K562 (cell line): ENCODE results near the gene NUDT5. TPM values are rescaled to one million over a fixed set of nuclear protein-coding genes. Genes with fewer than 3 reads are reported as not detected.
A peak's percentile ranks its signal among the peaks of the same experiment; 100 is the strongest.

Source experiments
- ARNT ChIP-seq, 2 experiments: fragments of 450-650 bp; IDR thresholded peaks; 2 replicates each; pipeline ENCODE4 v1.6.1; 2016; ENCODE audit warnings: mild to moderate bottlenecking in 1 of 2
- CC2D1A ChIP-seq: fragments of 450-650 bp; IDR thresholded peaks from 2 replicates; pipeline ENCODE4 v1.6.1; 2017; ENCODE audit warnings: mild to moderate bottlenecking
- CHAMP1 ChIP-seq: fragments of 450-650 bp; IDR thresholded peaks from 2 replicates; pipeline ENCODE4 v1.6.1; 2016; ENCODE audit warnings: mild to moderate bottlenecking
- FOXJ3 ChIP-seq: sonication (generic); formaldehyde crosslinking; IDR thresholded peaks from 2 replicates; pipeline ENCODE4 v1.4.0; 2020; ENCODE audit warnings: mild to moderate bottlenecking, missing genetic modification reagents
- GABPB1 ChIP-seq: sonication (generic); formaldehyde crosslinking; IDR thresholded peaks from 2 replicates; pipeline ENCODE4 v1.8.0; 2022; ENCODE audit warnings: mild to moderate bottlenecking, missing genetic modification reagents
- HIVEP1 ChIP-seq: fragments of 250-450 bp; sonication (Bioruptor Pico); IDR thresholded peaks from 2 replicates; pipeline ENCODE4 v1.4.0; 2020; ENCODE audit warnings: mild to moderate bottlenecking
- JUND ChIP-seq, 2 experiments: IDR thresholded peaks; 2 replicates in 1 of 2; 3 replicates in 1 of 2; pipeline ENCODE4 v1.6.1; 2011; ENCODE audit warnings: borderline replicate concordance in 2 of 2, low read depth in 2 of 2, low read length in 2 of 2, improper control_type of control experiment in 1 of 2, missing biosample characterization in 1 of 2, missing genetic modification characterization in 1 of 2, missing genetic modification reagents in 1 of 2
- MTF1 ChIP-seq: fragments of 250-450 bp; sonication (Bioruptor Pico); IDR thresholded peaks from 2 replicates; pipeline ENCODE4 v1.9.0; 2021; ENCODE audit warnings: moderate library complexity, mild to moderate bottlenecking, inconsistent platforms, borderline replicate concordance
- NR2F6 ChIP-seq: fragments of 450-650 bp; formaldehyde crosslinking; IDR thresholded peaks from 2 replicates; pipeline ENCODE4 v1.4.0; 2020; ENCODE audit warnings: mild to moderate bottlenecking
- POLR2B ChIP-seq: fragments of 450-650 bp; IDR thresholded peaks from 2 replicates; pipeline ENCODE4 v1.6.1; 2018; ENCODE audit warnings: low read depth; ENCODE audit not compliant: partially characterized antibody
- PTBP1 ChIP-seq: fragments of 200-400 bp; formaldehyde crosslinking; IDR thresholded peaks from 2 replicates; pipeline ENCODE4 v1.6.1; 2017; ENCODE audit warnings: low read depth, low read length
- RAD51 ChIP-seq: fragments of 450-650 bp; IDR thresholded peaks from 2 replicates; pipeline ENCODE4 v1.7.1; 2016; ENCODE audit warnings: low read depth, mild to moderate bottlenecking, borderline replicate concordance
- STAT6 ChIP-seq: sonication (generic); formaldehyde crosslinking; IDR thresholded peaks from 2 replicates; pipeline ENCODE4 v1.8.1; 2023; ENCODE audit warnings: mild to moderate bottlenecking, missing genetic modification reagents
- ZBTB7A ChIP-seq: IDR thresholded peaks from 2 replicates; pipeline ENCODE4 v1.6.1; 2011; ENCODE audit warnings: low read depth, mild to moderate bottlenecking, low read length, moderate library complexity, borderline replicate concordance; ENCODE audit not compliant: control insufficient read depth
- ZHX1 ChIP-seq: fragments of 150-350 bp; conservative IDR thresholded peaks from 2 replicates; pipeline ENCODE4 v1.6.1; 2014; ENCODE audit warnings: low read length
- ZNF668 ChIP-seq: fragments of 250-450 bp; sonication (Bioruptor Pico); IDR thresholded peaks from 2 replicates; pipeline ENCODE4 v1.8.0; 2022; ENCODE audit warnings: mild to moderate bottlenecking, inconsistent platforms
- polyA plus RNA-seq, 8 experiments: library from polyadenylated mRNA; depleted of rRNA in 4 of 8; stranded (reverse) in 5 of 8; unstranded in 3 of 8; fragments of >200 nt; fragmentation: Nextera tagmentation in 2 of 8; fragmentation: Illumina TruSeq in 1 of 8; extraction: Ambion mirVana in 2 of 8; extraction: Trizol in 1 of 8; gene quantifications; 2 replicates each; pipeline versions ENCODE4 v1.2.1 to v1.2.3, GENCODE V29; 2011 to 2014; ENCODE audit warnings: inconsistent platforms in 1 of 8, missing spikeins in 1 of 8
- total RNA-seq, 7 experiments: library from RNA; depleted of rRNA in 6 of 7; stranded (reverse); fragments of >200 nt in 6 of 7; fragmentation: Illumina TruSeq in 2 of 7; extraction: Trizol in 2 of 7; gene quantifications; 2 replicates each; pipeline versions ENCODE4 v1.2.1 to v1.2.3, GENCODE V29; 2011 to 2021; ENCODE audit warnings: low replicate concordance in 1 of 7
- TF ChIP-seq, protein P1 (sequence below): sonication (generic); formaldehyde crosslinking; IDR thresholded peaks from 2 replicates; pipeline ENCODE4 v1.8.0; 2023; ENCODE audit warnings: mild to moderate bottlenecking, missing genetic modification reagents

NUDT5 gene
- total and polyA plus RNA-seq, 9 of the 15 experiments (the other 6 are each of a cell fraction or from before 2014, with no cell fraction given), result 87.7 to 422 (median 186) TPM

GRCh38 chr10:12208460-12208859 is 12.8 kb upstream of the NUDT5 start (continued):
- TF ChIP-seq ZHX1, result no peak
- TF ChIP-seq RAD51, result no peak
- no peak for TF ChIP-seq PTBP1
- TF ChIP-seq FOXJ3, result no peak
- no peak for TF ChIP-seq NR2F6
- TF ChIP-seq MTF1, result no peak
- TF ChIP-seq GABPB1 (CRISPR knock-in tag), result no peak
- peak; percentile 63; the same call in 1 of the 2 replicates for TF ChIP-seq JUND (IDR thresholded peaks at IDR 0.05; ENCODE audit: borderline replicate concordance, low read depth, low read length)
- peak; percentile 33; the same call in 1 of the 3 replicates for TF ChIP-seq JUND (tag; IDR thresholded peaks at IDR 0.05; ENCODE audit: borderline replicate concordance, low read depth, low read length)
- TF ChIP-seq POLR2B, result no peak
- no peak for TF ChIP-seq ZBTB7A
- peak; percentile 29; the same call in 1 of the 2 replicates for TF ChIP-seq CHAMP1
- peak; percentile 15; the same call in 1 of the 2 replicates for TF ChIP-seq CC2D1A
- TF ChIP-seq, protein P1, sequence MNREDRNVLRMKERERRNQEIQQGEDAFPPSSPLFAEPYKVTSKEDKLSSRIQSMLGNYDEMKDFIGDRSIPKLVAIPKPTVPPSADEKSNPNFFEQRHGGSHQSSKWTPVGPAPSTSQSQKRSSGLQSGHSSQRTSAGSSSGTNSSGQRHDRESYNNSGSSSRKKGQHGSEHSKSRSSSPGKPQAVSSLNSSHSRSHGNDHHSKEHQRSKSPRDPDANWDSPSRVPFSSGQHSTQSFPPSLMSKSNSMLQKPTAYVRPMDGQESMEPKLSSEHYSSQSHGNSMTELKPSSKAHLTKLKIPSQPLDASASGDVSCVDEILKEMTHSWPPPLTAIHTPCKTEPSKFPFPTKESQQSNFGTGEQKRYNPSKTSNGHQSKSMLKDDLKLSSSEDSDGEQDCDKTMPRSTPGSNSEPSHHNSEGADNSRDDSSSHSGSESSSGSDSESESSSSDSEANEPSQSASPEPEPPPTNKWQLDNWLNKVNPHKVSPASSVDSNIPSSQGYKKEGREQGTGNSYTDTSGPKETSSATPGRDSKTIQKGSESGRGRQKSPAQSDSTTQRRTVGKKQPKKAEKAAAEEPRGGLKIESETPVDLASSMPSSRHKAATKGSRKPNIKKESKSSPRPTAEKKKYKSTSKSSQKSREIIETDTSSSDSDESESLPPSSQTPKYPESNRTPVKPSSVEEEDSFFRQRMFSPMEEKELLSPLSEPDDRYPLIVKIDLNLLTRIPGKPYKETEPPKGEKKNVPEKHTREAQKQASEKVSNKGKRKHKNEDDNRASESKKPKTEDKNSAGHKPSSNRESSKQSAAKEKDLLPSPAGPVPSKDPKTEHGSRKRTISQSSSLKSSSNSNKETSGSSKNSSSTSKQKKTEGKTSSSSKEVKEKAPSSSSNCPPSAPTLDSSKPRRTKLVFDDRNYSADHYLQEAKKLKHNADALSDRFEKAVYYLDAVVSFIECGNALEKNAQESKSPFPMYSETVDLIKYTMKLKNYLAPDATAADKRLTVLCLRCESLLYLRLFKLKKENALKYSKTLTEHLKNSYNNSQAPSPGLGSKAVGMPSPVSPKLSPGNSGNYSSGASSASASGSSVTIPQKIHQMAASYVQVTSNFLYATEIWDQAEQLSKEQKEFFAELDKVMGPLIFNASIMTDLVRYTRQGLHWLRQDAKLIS (CRISPR knock-in tag), result no peak
- 0 out of 4 replicates have a peak, but pooled peaks of 1 of the 2 experiments have one; percentile 19 for TF ChIP-seq ARNT (IDR thresholded peaks at IDR 0.05)
- no peak for TF ChIP-seq HIVEP1 (CRISPR knock-in tag)
- no peak for TF ChIP-seq STAT6 (CRISPR knock-in tag)
- TF ChIP-seq ZNF668 (CRISPR knock-in tag), result no peak
